K562 (cell line): ENCODE results near the gene HAUS7. TPM values are rescaled to one million over a fixed set of nuclear protein-coding genes. Genes with fewer than 3 reads are reported as not detected.
A peak's percentile ranks its signal among the peaks of the same experiment; 100 is the strongest.

Experiments used
- ATAC-seq: fragments of 200-7000 bp; cut with Tn5 transposase; 3 replicates; pipeline ENCODE4 v1.9.1; 2020; ENCODE audit warnings: moderate library complexity
- BruUV-seq: library from RNA; stranded (reverse); fragments of 400-500 nt; replicated peaks from 2 replicates; lab custom pipeline; 2021; lab: Mats Ljungman, UMichigan
- CTCF ChIA-PET: fragments of 300-600 bp; formaldehyde crosslinking; extraction: SDS; loops from one replicate; lab custom pipeline; 2021; ENCODE audit warnings: low intra/inter-chr PET ratio; lab: Yijun Ruan, JAX
- POLR2A ChIA-PET: fragments of 300-600, 350-650 bp; sonication (Branson Sonifier 250); formaldehyde crosslinking; extraction: SDS; loops from one replicate; lab custom pipeline; 2021; ENCODE audit warnings: antibody characterized with exemption, inconsistent platforms; lab: Yijun Ruan, JAX
- DNase-seq, 4 experiments: peaks; one replicate each; pipeline versions ENCODE4 v3.0.0 to v3.0.0-alpha.2; 2011 to 2018; ENCODE audit warnings: low spot score in 3 of 4, mixed read lengths in 3 of 4; ENCODE audit errors: extremely low read depth in 1 of 4
- FAIRE-seq: peaks from 2 replicates; lab custom pipeline; 2011; peaks lifted over from hg19 to GRCh38; lab: Jason Lieb, UNC
- H2AFZ ChIP-seq: 2 replicates; pipeline ENCODE4 v1.6.0; 2011; ENCODE audit warnings: low read depth, low read length, control low read depth, inconsistent platforms
- H3K27ac ChIP-seq: fragments of 200-600 bp; 3 replicates; pipeline ENCODE4 v1.8.0; 2011; ENCODE audit warnings: low read depth, mild to moderate bottlenecking, control low read depth, inconsistent platforms, low read length, moderate library complexity, mixed read lengths; ENCODE audit errors: extremely low read depth
- H3K27me3 ChIP-seq, 2 experiments: fragments of 300-600 bp in 1 of 2; 2 replicates in 1 of 2; 3 replicates in 1 of 2; pipeline versions ENCODE4 v1.6.0 to v1.8.0; 2011; ENCODE audit warnings: inconsistent platforms in 2 of 2, low read length in 2 of 2, mild to moderate bottlenecking in 1 of 2, mixed read lengths in 1 of 2, moderate library complexity in 1 of 2; ENCODE audit not compliant: control insufficient read depth in 2 of 2, insufficient read depth in 2 of 2
- H3K36me3 ChIP-seq: fragments of 300-600 bp; 3 replicates; pipeline ENCODE4 v1.8.0; 2011; ENCODE audit warnings: mild to moderate bottlenecking, low read length, inconsistent platforms; ENCODE audit not compliant: control insufficient read depth, insufficient read depth
- H3K4me1 ChIP-seq, 2 experiments: fragments of 200-600 bp in 1 of 2; replicated peaks in 1 of 2; 2 replicates in 1 of 2; 3 replicates in 1 of 2; pipeline versions ENCODE4 v1.5.1 to v1.8.0; 2011; ENCODE audit warnings: inconsistent platforms in 2 of 2, low read length in 2 of 2, mild to moderate bottlenecking in 1 of 2, mixed read lengths in 1 of 2, moderate library complexity in 1 of 2; ENCODE audit not compliant: control insufficient read depth in 2 of 2, insufficient read depth in 2 of 2
- H3K4me2 ChIP-seq: 2 replicates; pipeline ENCODE4 v1.6.1; 2011; ENCODE audit warnings: low read length, control low read depth, inconsistent platforms, mixed read lengths; ENCODE audit not compliant: insufficient read depth
- H3K4me3 ChIP-seq: fragments of 200-600 bp; sonication (generic), shearing (Covaris generic); 2 replicates; pipeline ENCODE4 v1.5.1; 2016; ENCODE audit warnings: control low read depth, inconsistent platforms
- H3K79me2 ChIP-seq: fragments of 200-600 bp; 3 replicates; pipeline ENCODE4 v1.8.0; 2011; ENCODE audit warnings: low read length, inconsistent platforms; ENCODE audit not compliant: control insufficient read depth, insufficient read depth
- H3K9ac ChIP-seq, 2 experiments: 2 replicates each; pipeline versions ENCODE4 v1.6.0 to v1.6.1; 2011; ENCODE audit warnings: low read depth in 2 of 2, low read length in 2 of 2, control low read depth in 1 of 2, inconsistent platforms in 1 of 2, mild to moderate bottlenecking in 1 of 2, mixed read lengths in 1 of 2; ENCODE audit not compliant: insufficient read depth in 1 of 2
- H3K9me1 ChIP-seq: one replicate; pipeline ENCODE4 v1.6.0; 2011; ENCODE audit warnings: inconsistent platforms, mild to moderate bottlenecking, low read length, moderate library complexity; ENCODE audit not compliant: control insufficient read depth, insufficient read depth
- H3K9me3 ChIP-seq: replicated peaks from 2 replicates; pipeline ENCODE4 v1.5.1; 2011; ENCODE audit warnings: low read depth, low read length, inconsistent platforms; ENCODE audit not compliant: control insufficient read depth, insufficient read depth
- H4K20me1 ChIP-seq: replicated peaks from 2 replicates; pipeline ENCODE4 v1.6.1; 2011; ENCODE audit warnings: low read length, inconsistent platforms, mixed read lengths; ENCODE audit not compliant: control insufficient read depth, insufficient read depth
- GABPB1 ChIP-seq: sonication (generic); formaldehyde crosslinking; IDR thresholded peaks from 2 replicates; pipeline ENCODE4 v1.8.0; 2022; ENCODE audit warnings: mild to moderate bottlenecking, missing genetic modification reagents
- NR2C1 ChIP-seq, 2 experiments: fragments of 450-650 bp; IDR thresholded peaks; 2 replicates each; pipeline ENCODE4 v1.6.1; 2017; ENCODE audit warnings: mild to moderate bottlenecking in 2 of 2, antibody characterized with exemption in 1 of 2, inconsistent platforms in 1 of 2, missing compliant biosample characterization in 1 of 2, missing genetic modification characterization in 1 of 2
- NR2C2 ChIP-seq, 2 experiments: fragments of 200-800 bp in 1 of 2; sonication (Bioruptor generic) in 1 of 2; sonication (generic) in 1 of 2; formaldehyde crosslinking in 1 of 2; IDR thresholded peaks; 2 replicates each; pipeline versions ENCODE4 v1.6.1 to v1.8.0; 2016 to 2022; ENCODE audit warnings: mild to moderate bottlenecking in 1 of 2, missing compliant biosample characterization in 1 of 2, missing genetic modification characterization in 1 of 2, missing genetic modification reagents in 1 of 2
- PHF20 ChIP-seq: fragments of 450-650 bp; IDR thresholded peaks from 2 replicates; pipeline ENCODE4 v1.6.1; 2018; ENCODE audit not compliant: partially characterized antibody
- PHF8 ChIP-seq: fragments of 200-600 bp; sonication (generic); IDR thresholded peaks from 2 replicates; pipeline ENCODE4 v1.6.1; 2012; ENCODE audit warnings: mixed run types, mild to moderate bottlenecking, inconsistent platforms, low read length, moderate library complexity, borderline replicate concordance
- RAD51 ChIP-seq: fragments of 450-650 bp; IDR thresholded peaks from 2 replicates; pipeline ENCODE4 v1.7.1; 2016; ENCODE audit warnings: low read depth, mild to moderate bottlenecking, borderline replicate concordance
- SIN3B ChIP-seq: fragments of 450-650 bp; IDR thresholded peaks from 2 replicates; pipeline ENCODE4 v1.6.1; 2017; ENCODE audit warnings: low read depth, mild to moderate bottlenecking, moderate library complexity
- SUPT5H ChIP-seq: fragments of 450-650 bp; IDR thresholded peaks from 2 replicates; pipeline ENCODE4 v1.6.1; 2016
- ZNF121 ChIP-seq: sonication (generic); formaldehyde crosslinking; conservative IDR thresholded peaks from 2 replicates; pipeline ENCODE4 v1.8.0; 2022; ENCODE audit warnings: missing genetic modification reagents
- ZNF584 ChIP-seq: fragments of 200-800 bp; sonication (Bioruptor generic); IDR thresholded peaks from 2 replicates; pipeline ENCODE4 v1.6.1; 2016; ENCODE audit warnings: low read depth, mild to moderate bottlenecking, missing genetic modification characterization, missing compliant biosample characterization
- ZNF668 ChIP-seq: fragments of 250-450 bp; sonication (Bioruptor Pico); IDR thresholded peaks from 2 replicates; pipeline ENCODE4 v1.8.0; 2022; ENCODE audit warnings: mild to moderate bottlenecking, inconsistent platforms
- WGBS: fragments of 100-300 bp; shearing (Covaris generic); methylation state at CpG from one replicate; pipeline ENCODE4 v1.1.6; 2016; ENCODE audit warnings: low coverage, mixed read lengths; ENCODE audit not compliant: insufficient coverage; ENCODE audit errors: missing lambda C conversion rate; 5-methylcytosine and 5-hydroxymethylcytosine counted together
- in situ Hi-C: fragments of 300-500 bp; cut with MboI; formaldehyde crosslinking; loops from 4 replicates; pipeline ENCODE4 v1.15.0; 2018; ENCODE audit warnings: inconsistent platforms, mixed read lengths
- intact Hi-C: fragments of 100-400 bp; cut with micrococcal nuclease; formaldehyde crosslinking; loops from 2 replicates; pipeline ENCODE4 v1.14.2; 2022
- polyA plus RNA-seq, 8 experiments: library from polyadenylated mRNA; depleted of rRNA in 4 of 8; stranded (reverse) in 5 of 8; unstranded in 3 of 8; fragments of >200 nt; fragmentation: Nextera tagmentation in 2 of 8; fragmentation: Illumina TruSeq in 1 of 8; extraction: Ambion mirVana in 2 of 8; extraction: Trizol in 1 of 8; gene quantifications; 2 replicates each; pipeline versions ENCODE4 v1.2.1 to v1.2.3, GENCODE V29; 2011 to 2014; ENCODE audit warnings: inconsistent platforms in 1 of 8, missing spikeins in 1 of 8
- total RNA-seq, 7 experiments: library from RNA; depleted of rRNA in 6 of 7; stranded (reverse); fragments of >200 nt in 6 of 7; fragmentation: Illumina TruSeq in 2 of 7; extraction: Trizol in 2 of 7; gene quantifications; 2 replicates each; pipeline versions ENCODE4 v1.2.1 to v1.2.3, GENCODE V29; 2011 to 2021; ENCODE audit warnings: low replicate concordance in 1 of 7

The HAUS7 gene
- total and polyA plus RNA-seq, 9 of the 15 experiments (the other 6 are each of a cell fraction or from before 2014, with no cell fraction given), result 10.0 to 94.9 (median 48.8) TPM

- Histone ChIP-seq H3K4me2 (peak overlapping the region; percentile 78), H4K20me1 (no peaks in the 10 kb centered on the region), H3K27ac (peak overlapping the region; percentile 69; the same call in 2 of the 3 replicates), H3K27me3 (no peaks in the 10 kb centered on the region), H3K9ac (peak overlapping the region; percentile 61 to 91; a peak in 3 of 4 replicates), H3K79me2 (peaks cover 9% of the 10 kb centered on the region), H2AFZ (peak overlapping the region; percentile 93), H3K9me1 (no peaks in the 10 kb centered on the region), H3K4me1 (peaks cover 12 to 61% of the 10 kb centered on the region in 2 experiments; a peak in 4 of 5 replicates), H3K4me3 (peak overlapping the region; percentile 61), H3K36me3 (no peaks in the 10 kb centered on the region), H3K9me3 (no peaks in the 10 kb centered on the region)
- intact Hi-C loops (no loop called here), in situ Hi-C loops (no loop called here)
- ChIA-PET POLR2A (no interaction called here), CTCF (no interaction called here)
- ATAC-seq (no peak), DNase-seq (no peak), FAIRE-seq (no peak)
- BruUV-seq, result TSS peak; percentile 84
- TF ChIP-seq RAD51 (no peak), ZNF121 (CRISPR knock-in tag) (no peak), NR2C1 (IDR thresholded peaks at IDR 0.05) (0 out of 2 replicates have a peak, but pooled peaks have one; percentile 35), NR2C1 (tag; IDR thresholded peaks at IDR 0.05) (0 out of 2 replicates have a peak, but pooled peaks have one; percentile 34), SIN3B (no peak), SUPT5H (0 out of 2 replicates have a peak, but pooled peaks have one; percentile 34), PHF8 (peak; percentile 49; the same call in 1 of the 2 replicates), ZNF584 (no peak), NR2C2 (CRISPR knock-in tag; IDR thresholded peaks at IDR 0.05) (no peak; the same call in 1 of the 2 replicates), NR2C2 (tag; IDR thresholded peaks at IDR 0.05) (peak; percentile 61; the same call in 1 of the 2 replicates), ZNF668 (no peak), GABPB1 (CRISPR knock-in tag) (0 out of 2 replicates have a peak, but pooled peaks have one; percentile 29), PHF20 (peak; percentile 47)
- 52% methylated on average over 9 of the region's 12 CpGs for WGBS
Measured at GRCh38 chrX:153410888-153411254, 59.5 kb downstream of the HAUS7 start.
